ENCODE results near the gene CASQ2. TPM values are rescaled to one million over a fixed set of nuclear protein-coding genes. Genes with fewer than 3 reads are reported as not detected.

The CASQ2 gene
- total and polyA plus RNA-seq, 2 donors (not counting 1 experiment from before 2014, with no cell fraction given), result not detected

DNA sequence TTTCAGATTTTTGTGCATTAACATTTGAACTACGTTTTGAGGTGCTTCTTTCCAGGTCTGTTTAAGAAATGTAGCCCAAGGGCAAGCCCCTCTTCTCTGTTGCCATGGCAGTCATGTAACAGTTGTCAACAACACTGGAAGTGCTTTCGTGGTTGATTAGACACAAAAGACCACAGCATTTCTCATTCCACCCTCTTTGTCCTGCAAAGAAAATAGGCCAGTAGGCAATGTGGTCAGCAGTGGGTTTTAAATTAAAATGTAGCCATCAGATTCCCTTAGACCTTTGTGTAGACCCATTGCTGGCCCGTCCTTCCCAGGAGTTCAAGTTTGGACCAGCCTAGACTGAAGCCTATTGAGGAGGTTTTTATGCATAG lies 91.3 kb downstream of the CASQ2 start:
- Histone ChIP-seq H3K9ac (ENCODE audit: low read length) (no peak overlapping the region), H3K4me1 (ENCODE audit: control insufficient read depth in 2 of 2, insufficient read depth in 2 of 2, low read length in 2 of 2) (no peaks in the 10 kb centered on the region), H3K27ac (ENCODE audit: low read length in 2 of 2) (no peak overlapping the region), H3K27me3 (replicated peaks in 1 of 4; ENCODE audit: control extremely low read depth in 1 of 4, control insufficient read depth in 3 of 4, insufficient read depth in 4 of 4, low read length in 3 of 4) (no peaks in the 10 kb centered on the region), H3K4me3 (ENCODE audit: control extremely low read depth in 1 of 5, extremely low read depth in 1 of 5, insufficient read depth in 1 of 5, low read depth in 2 of 5, low read length in 4 of 5) (no peak overlapping the region), H3K36me3 (replicated peaks in 1 of 2; ENCODE audit: control extremely low read depth in 1 of 2, control insufficient read depth in 1 of 2, extremely low read depth in 1 of 2, insufficient read depth in 2 of 2, low read length in 1 of 2) (no peaks in the 10 kb centered on the region), H3K79me2 (ENCODE audit: control insufficient read depth, insufficient read depth, low read length) (no peaks in the 10 kb centered on the region), H4K20me1 (ENCODE audit: control insufficient read depth, insufficient read depth, low read length, poor library complexity, severe bottlenecking) (no peaks in the 10 kb centered on the region), H2AFZ (ENCODE audit: insufficient read depth, low read depth, low read length, poor library complexity, severe bottlenecking) (no peak overlapping the region), H3K4me2 (replicated peaks; ENCODE audit: low read depth, low read length, poor library complexity, severe bottlenecking) (no peak overlapping the region), H3K9me3 (ENCODE audit: control extremely low read depth in 1 of 3, control insufficient read depth in 2 of 3, insufficient read depth in 1 of 3, low read length in 2 of 3) (no peaks in the 10 kb centered on the region)
- 84% methylated on average over 2 of the region's 3 CpGs for WGBS (ENCODE audit: insufficient coverage)
- Mint-ChIP-seq H3K9me3 (ENCODE audit: insufficient read depth) (no peaks in the 10 kb centered on the region), H3K4me1 (peaks cover 11% of the 10 kb centered on the region), H3K27me3 (no peaks in the 10 kb centered on the region), H3K4me3 (no peak overlapping the region), H3K27ac (no peak overlapping the region)
- TF ChIP-seq, protein P1, sequence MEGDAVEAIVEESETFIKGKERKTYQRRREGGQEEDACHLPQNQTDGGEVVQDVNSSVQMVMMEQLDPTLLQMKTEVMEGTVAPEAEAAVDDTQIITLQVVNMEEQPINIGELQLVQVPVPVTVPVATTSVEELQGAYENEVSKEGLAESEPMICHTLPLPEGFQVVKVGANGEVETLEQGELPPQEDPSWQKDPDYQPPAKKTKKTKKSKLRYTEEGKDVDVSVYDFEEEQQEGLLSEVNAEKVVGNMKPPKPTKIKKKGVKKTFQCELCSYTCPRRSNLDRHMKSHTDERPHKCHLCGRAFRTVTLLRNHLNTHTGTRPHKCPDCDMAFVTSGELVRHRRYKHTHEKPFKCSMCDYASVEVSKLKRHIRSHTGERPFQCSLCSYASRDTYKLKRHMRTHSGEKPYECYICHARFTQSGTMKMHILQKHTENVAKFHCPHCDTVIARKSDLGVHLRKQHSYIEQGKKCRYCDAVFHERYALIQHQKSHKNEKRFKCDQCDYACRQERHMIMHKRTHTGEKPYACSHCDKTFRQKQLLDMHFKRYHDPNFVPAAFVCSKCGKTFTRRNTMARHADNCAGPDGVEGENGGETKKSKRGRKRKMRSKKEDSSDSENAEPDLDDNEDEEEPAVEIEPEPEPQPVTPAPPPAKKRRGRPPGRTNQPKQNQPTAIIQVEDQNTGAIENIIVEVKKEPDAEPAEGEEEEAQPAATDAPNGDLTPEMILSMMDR (IDR thresholded peaks at IDR 0.05), result no peak
- TF ChIP-seq EZH2 (IDR thresholded peaks at IDR 0.05; ENCODE audit: borderline replicate concordance, insufficient read depth, low read depth, low read length, poor library complexity, severe bottlenecking), result no peak
- no peak for ATAC-seq (ENCODE audit: low read depth)
- no peak for DNase-seq
- ChIA-PET CTCF (no interaction called here), POLR2A (no interaction called here)
- intact Hi-C loops (cut with micrococcal nuclease), result no loop called here

DNA sequence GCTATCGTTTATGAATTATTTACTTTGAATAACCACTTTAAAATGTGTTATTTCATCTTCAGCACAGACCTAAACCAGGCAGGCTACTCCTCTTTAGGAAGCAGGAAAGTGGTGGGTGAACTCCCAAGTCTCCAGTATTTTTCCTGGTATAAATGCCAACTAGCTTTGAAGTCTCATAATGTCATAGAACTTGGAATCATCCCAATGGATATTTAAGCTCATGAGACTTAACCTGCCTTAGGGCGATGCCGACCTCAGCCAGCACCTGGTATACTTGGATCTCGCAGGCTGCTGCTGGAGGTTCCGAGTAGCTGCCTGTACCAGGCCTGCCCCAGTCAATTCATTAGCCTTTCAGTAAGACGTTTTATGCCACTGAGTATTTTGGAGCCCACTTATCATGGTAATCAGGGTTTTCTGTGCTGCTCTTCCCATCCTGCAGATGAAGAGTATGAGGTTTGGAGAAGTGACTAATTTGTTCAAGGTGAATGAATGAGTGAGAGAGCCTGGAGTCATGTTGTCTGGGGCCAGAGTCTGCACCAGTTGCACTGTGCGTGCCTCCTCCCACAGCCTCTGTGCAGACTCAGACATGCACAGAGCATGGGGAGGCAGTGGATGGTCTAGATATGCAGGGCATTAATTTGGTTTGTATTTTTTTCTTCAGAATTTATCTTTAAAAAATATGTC lies 91.9 kb downstream of the CASQ2 start:
- WGBS (ENCODE audit: insufficient coverage), result 96% methylated on average over 5 of the region's 7 CpGs
- H3K9ac ChIP-seq (ENCODE audit: low read length), result no peak overlapping the region

More for the DNA sequence above, 91.9 kb downstream of the CASQ2 start:
- no peaks in the 10 kb centered on the region for H3K9me3 ChIP-seq (ENCODE audit: control extremely low read depth in 1 of 3, control insufficient read depth in 2 of 3, insufficient read depth in 1 of 3, low read length in 2 of 3)
- no peaks in the 10 kb centered on the region for H3K27me3 Mint-ChIP-seq
- no peaks in the 10 kb centered on the region for H3K27me3 ChIP-seq (replicated peaks in 1 of 4; ENCODE audit: control extremely low read depth in 1 of 4, control insufficient read depth in 3 of 4, insufficient read depth in 4 of 4, low read length in 3 of 4)
- H3K36me3 ChIP-seq (replicated peaks in 1 of 2; ENCODE audit: control extremely low read depth in 1 of 2, control insufficient read depth in 1 of 2, extremely low read depth in 1 of 2, insufficient read depth in 2 of 2, low read length in 1 of 2), result no peaks in the 10 kb centered on the region
- no peak overlapping the region for H3K27ac Mint-ChIP-seq
- no peak overlapping the region for H3K27ac ChIP-seq (ENCODE audit: low read length in 2 of 2)
- no peak for ATAC-seq (ENCODE audit: low read depth)
- no peak overlapping the region for H2AFZ ChIP-seq (ENCODE audit: insufficient read depth, low read depth, low read length, poor library complexity, severe bottlenecking)
- H3K4me3 Mint-ChIP-seq, result no peak overlapping the region
- POLR2A ChIA-PET, result no interaction called here
- H3K4me3 ChIP-seq (ENCODE audit: control extremely low read depth in 1 of 5, extremely low read depth in 1 of 5, insufficient read depth in 1 of 5, low read depth in 2 of 5, low read length in 4 of 5), result no peak overlapping the region
- CTCF ChIA-PET, result no interaction called here
- TF ChIP-seq, protein P1 (IDR thresholded peaks at IDR 0.05), result no peak
- no peak for TF ChIP-seq EZH2 (IDR thresholded peaks at IDR 0.05; ENCODE audit: borderline replicate concordance, insufficient read depth, low read depth, low read length, poor library complexity, severe bottlenecking)
- no peak overlapping the region for H3K4me2 ChIP-seq (replicated peaks; ENCODE audit: low read depth, low read length, poor library complexity, severe bottlenecking)
- H3K4me1 ChIP-seq (ENCODE audit: control insufficient read depth in 2 of 2, insufficient read depth in 2 of 2, low read length in 2 of 2), result no peaks in the 10 kb centered on the region
- H3K79me2 ChIP-seq (ENCODE audit: control insufficient read depth, insufficient read depth, low read length), result no peaks in the 10 kb centered on the region
- intact Hi-C loops (cut with micrococcal nuclease), result no loop called here
- H3K9me3 Mint-ChIP-seq (ENCODE audit: insufficient read depth), result no peaks in the 10 kb centered on the region
- no peaks in the 10 kb centered on the region for H4K20me1 ChIP-seq (ENCODE audit: control insufficient read depth, insufficient read depth, low read length, poor library complexity, severe bottlenecking)
- peaks cover 11% of the 10 kb centered on the region for H3K4me1 Mint-ChIP-seq
- DNase-seq, result no peak
